HG03354 (cell line): Measurements from ENCODE around the gene PDCD2L.
"Not testable (repeated sequence)": the region's sequence is repeated elsewhere in the genome, so short reads cannot be mapped to it uniquely, and the experiment has no call there.

Experiments
- ATAC-seq: cut with Tn5 transposase; IDR thresholded peaks from one replicate; pipeline ENCODE4 v1.9.1; 2021; ENCODE audit warnings: mild to moderate bottlenecking; ENCODE audit not compliant: unreplicated experiment, poor library complexity, severe bottlenecking

The PDCD2L gene

GRCh38 chr19:34370983-34371382, 33.2 kb upstream of the PDCD2L start:
- ATAC-seq, result no peak

GRCh38 chr19:34373601-34374288, 30.5 kb upstream of the PDCD2L start:
- no peak for ATAC-seq

- no peak for ATAC-seq
Measured at GRCh38 chr19:34375598-34375997, 28.6 kb upstream of the PDCD2L start.

- no peak for ATAC-seq
Measured at GRCh38 chr19:34380639-34381241, 23.5 kb upstream of the PDCD2L start.

- ATAC-seq, result no peak
Measured at GRCh38 chr19:34381399-34382251, 22.6 kb upstream of the PDCD2L start.

- ATAC-seq, result no peak
Measured at GRCh38 chr19:34382471-34382870, 21.7 kb upstream of the PDCD2L start.

- ATAC-seq, result no peak
Measured at GRCh38 chr19:34383599-34383998, 20.6 kb upstream of the PDCD2L start.

- ATAC-seq, result no peak
Measured at GRCh38 chr19:34386645-34387445, 17.4 kb upstream of the PDCD2L start.

- no peak for ATAC-seq
Measured at GRCh38 chr19:34387446-34387810, 16.8 kb upstream of the PDCD2L start.

- not testable (repeated sequence) for ATAC-seq
Measured at GRCh38 chr19:34388745-34389144, 15.5 kb upstream of the PDCD2L start.

GRCh38 chr19:34391813-34392212, 12.4 kb upstream of the PDCD2L start:
- ATAC-seq, result no peak

GRCh38 chr19:34393031-34393430, 11.2 kb upstream of the PDCD2L start:
- no peak for ATAC-seq

- no peak for ATAC-seq
Measured at GRCh38 chr19:34393629-34394028, 10.6 kb upstream of the PDCD2L start.

GRCh38 chr19:34397853-34398252, 6.3 kb upstream of the PDCD2L start:
- no peak for ATAC-seq

GRCh38 chr19:34399886-34400285, 4.3 kb upstream of the PDCD2L start:
- ATAC-seq, result no peak

- not testable (repeated sequence) for ATAC-seq
Measured at GRCh38 chr19:34400844-34401243, 3.4 kb upstream of the PDCD2L start.

- ATAC-seq, result no peak
Measured at GRCh38 chr19:34402074-34402600, 2.1 kb upstream of the PDCD2L start.

- peak; percentile 33 for ATAC-seq
Measured at GRCh38 chr19:34403784-34404108, 453 bp upstream of the PDCD2L start.

GRCh38 chr19:34405892-34406660, 1.9 kb downstream of the PDCD2L start:
- no peak for ATAC-seq
